ENCODE results near the gene OR8B2. TPM values are rescaled to one million over a fixed set of nuclear protein-coding genes. Genes with fewer than 3 reads are reported as not detected.

Gene OR8B2
- total RNA-seq, 1 experiment from 2014 or later: not detected

DNA sequence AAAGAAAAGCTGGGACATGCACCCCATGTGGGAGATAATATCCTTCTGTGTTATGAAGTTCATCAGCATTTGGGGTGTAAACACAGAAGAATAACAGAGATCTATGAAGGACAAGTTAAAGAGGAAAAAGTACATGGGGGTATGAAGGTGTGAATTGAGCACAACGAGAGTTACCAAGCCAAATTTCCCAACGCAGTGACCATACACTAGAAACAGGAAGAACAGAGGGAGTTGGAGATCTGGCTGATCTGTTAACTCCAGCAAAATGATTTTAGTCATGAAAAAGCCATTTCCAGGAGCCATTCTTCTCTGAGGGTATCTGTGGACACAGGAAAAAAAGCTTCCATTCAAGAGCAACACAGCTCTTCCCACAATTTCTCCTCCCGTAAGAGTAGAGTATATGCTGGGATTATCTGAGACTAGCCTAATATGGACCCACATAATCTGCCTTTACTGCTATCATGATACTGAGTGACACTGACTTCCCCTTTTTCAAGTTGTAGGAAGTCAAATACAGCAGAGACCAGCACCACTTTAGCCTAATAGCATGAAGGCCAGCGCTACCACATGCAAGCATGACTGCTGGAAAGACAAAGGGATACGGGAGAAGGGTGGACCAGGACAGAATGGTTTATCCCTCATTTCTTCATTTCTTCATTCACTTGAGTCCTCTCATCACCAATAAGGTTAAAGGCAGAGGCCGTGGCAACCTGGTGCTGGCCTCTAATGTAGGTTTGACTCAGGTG is 44.7 kb downstream of the OR8B2 start:
- ChIA-PET POLR2A (no interaction called here), CTCF (no interaction called here), RAD21 (ENCODE audit: low non-redundant PET in 1 of 2, low total read pairs in 2 of 2, uncharacterized antibody in 2 of 2, unreplicated experiment in 2 of 2) (no interaction called here)
- Histone ChIP-seq H3K4me1 (ENCODE audit: control insufficient read depth in 1 of 2, insufficient read depth in 2 of 2, low read length in 2 of 2) (no peaks in the 10 kb centered on the region), H3K4me2 (ENCODE audit: low read length) (no peak overlapping the region), H3K36me3 (ENCODE audit: control insufficient read depth in 1 of 2, insufficient read depth in 2 of 2, low read length in 2 of 2) (no peaks in the 10 kb centered on the region), H2AFZ (ENCODE audit: low read depth, low read length, poor library complexity, severe bottlenecking) (no peak overlapping the region), H3K4me3 (replicated peaks in 1 of 2; ENCODE audit: low read depth in 1 of 2, low read length in 2 of 2) (no peak overlapping the region), H4K20me1 (ENCODE audit: insufficient read depth) (no peaks in the 10 kb centered on the region), H3K9ac (ENCODE audit: low read length) (no peak overlapping the region), H3K79me2 (ENCODE audit: insufficient read depth, low read length) (no peaks in the 10 kb centered on the region), H3K27ac (ENCODE audit: low read depth, low read length) (no peak overlapping the region), H3K9me3 (ENCODE audit: control insufficient read depth in 1 of 2, insufficient read depth in 1 of 2, low read depth in 1 of 2, low read length in 2 of 2) (no peaks in the 10 kb centered on the region), H3K27me3 (ENCODE audit: insufficient read depth, low read length) (peaks cover 10% of the 10 kb centered on the region; the same call in 1 of the 2 replicates), H3K9me2 (ENCODE audit: insufficient read depth) (no peaks in the 10 kb centered on the region)
- intact Hi-C loops (cut with micrococcal nuclease): no loop called here
- ATAC-seq (no peak), DNase-seq (ENCODE audit: low read depth, low spot score) (no peak)
- TF ChIP-seq POLR2AphosphoS5 (IDR thresholded peaks at IDR 0.05; ENCODE audit: low read depth, low read length) (no peak), RAD21 (IDR thresholded peaks at IDR 0.05; ENCODE audit: low read depth) (no peak), SP1 (IDR thresholded peaks at IDR 0.05; ENCODE audit: low read depth) (no peak), SRF (IDR thresholded peaks at IDR 0.05; ENCODE audit: low read depth) (no peak), TCF7L2 (IDR thresholded peaks at IDR 0.05; ENCODE audit: borderline replicate concordance, extremely low read depth, insufficient read depth, insufficient read length) (no peak), POLR2A (IDR thresholded peaks at IDR 0.05; ENCODE audit: borderline replicate concordance, extremely low read depth, insufficient read depth, insufficient read length) (no peak), JUND (IDR thresholded peaks at IDR 0.05) (no peak), FOSL1 (IDR thresholded peaks at IDR 0.05; ENCODE audit: low read depth) (no peak), SIN3A (IDR thresholded peaks at IDR 0.05; ENCODE audit: low read depth) (no peak), CEBPB (IDR thresholded peaks at IDR 0.05; ENCODE audit: low read depth) (no peak), ZFX (IDR thresholded peaks at IDR 0.05) (no peak), ELF1 (IDR thresholded peaks at IDR 0.05; ENCODE audit: borderline replicate concordance, low read depth) (no peak), YY1 (IDR thresholded peaks at IDR 0.05; ENCODE audit: extremely low read depth, insufficient replicate concordance, low read depth, low read length) (no peak), ZNF274 (IDR thresholded peaks at IDR 0.05; ENCODE audit: low read depth, low read length) (no peak)
- TF ChIP-seq, protein P1, sequence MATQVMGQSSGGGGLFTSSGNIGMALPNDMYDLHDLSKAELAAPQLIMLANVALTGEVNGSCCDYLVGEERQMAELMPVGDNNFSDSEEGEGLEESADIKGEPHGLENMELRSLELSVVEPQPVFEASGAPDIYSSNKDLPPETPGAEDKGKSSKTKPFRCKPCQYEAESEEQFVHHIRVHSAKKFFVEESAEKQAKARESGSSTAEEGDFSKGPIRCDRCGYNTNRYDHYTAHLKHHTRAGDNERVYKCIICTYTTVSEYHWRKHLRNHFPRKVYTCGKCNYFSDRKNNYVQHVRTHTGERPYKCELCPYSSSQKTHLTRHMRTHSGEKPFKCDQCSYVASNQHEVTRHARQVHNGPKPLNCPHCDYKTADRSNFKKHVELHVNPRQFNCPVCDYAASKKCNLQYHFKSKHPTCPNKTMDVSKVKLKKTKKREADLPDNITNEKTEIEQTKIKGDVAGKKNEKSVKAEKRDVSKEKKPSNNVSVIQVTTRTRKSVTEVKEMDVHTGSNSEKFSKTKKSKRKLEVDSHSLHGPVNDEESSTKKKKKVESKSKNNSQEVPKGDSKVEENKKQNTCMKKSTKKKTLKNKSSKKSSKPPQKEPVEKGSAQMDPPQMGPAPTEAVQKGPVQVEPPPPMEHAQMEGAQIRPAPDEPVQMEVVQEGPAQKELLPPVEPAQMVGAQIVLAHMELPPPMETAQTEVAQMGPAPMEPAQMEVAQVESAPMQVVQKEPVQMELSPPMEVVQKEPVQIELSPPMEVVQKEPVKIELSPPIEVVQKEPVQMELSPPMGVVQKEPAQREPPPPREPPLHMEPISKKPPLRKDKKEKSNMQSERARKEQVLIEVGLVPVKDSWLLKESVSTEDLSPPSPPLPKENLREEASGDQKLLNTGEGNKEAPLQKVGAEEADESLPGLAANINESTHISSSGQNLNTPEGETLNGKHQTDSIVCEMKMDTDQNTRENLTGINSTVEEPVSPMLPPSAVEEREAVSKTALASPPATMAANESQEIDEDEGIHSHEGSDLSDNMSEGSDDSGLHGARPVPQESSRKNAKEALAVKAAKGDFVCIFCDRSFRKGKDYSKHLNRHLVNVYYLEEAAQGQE (IDR thresholded peaks at IDR 0.05; ENCODE audit: low read depth): no peak
- TF ChIP-seq, protein P2, sequence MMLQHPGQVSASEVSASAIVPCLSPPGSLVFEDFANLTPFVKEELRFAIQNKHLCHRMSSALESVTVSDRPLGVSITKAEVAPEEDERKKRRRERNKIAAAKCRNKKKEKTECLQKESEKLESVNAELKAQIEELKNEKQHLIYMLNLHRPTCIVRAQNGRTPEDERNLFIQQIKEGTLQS (IDR thresholded peaks at IDR 0.05): no peak
- no TSS peak for BruUV-seq (replicated peaks)

Other genes with a start within 250 kb of the OR8B2 start
- not detected for gene OR10D3, start 201.2 kb downstream of the OR8B2 start, total RNA-seq (2021; ENCODE audit: unreplicated experiment)
- not detected for gene OR8G1, start 143.4 kb downstream of the OR8B2 start, total RNA-seq (2021; ENCODE audit: unreplicated experiment)
- gene OR8G5, start 128.1 kb downstream of the OR8B2 start, total RNA-seq (2021; ENCODE audit: unreplicated experiment): not detected
- gene OR8D1, start 70.5 kb downstream of the OR8B2 start, total RNA-seq (2021; ENCODE audit: unreplicated experiment): not detected
- gene OR8D2, start 64.3 kb downstream of the OR8B2 start, total RNA-seq (2021; ENCODE audit: unreplicated experiment): not detected
- not detected for gene OR8B3, start 14.5 kb upstream of the OR8B2 start, total RNA-seq (2021; ENCODE audit: unreplicated experiment)
- gene OR8B4, start 40.4 kb upstream of the OR8B2 start, total RNA-seq (2021; ENCODE audit: unreplicated experiment): not detected
- not detected for gene OR8B8, start 61.2 kb upstream of the OR8B2 start, total RNA-seq (2021; ENCODE audit: unreplicated experiment)
- gene OR8B12, start 159.2 kb upstream of the OR8B2 start, total RNA-seq (2021; ENCODE audit: unreplicated experiment): not detected
- gene OR8A1, start 185.5 kb upstream of the OR8B2 start, total RNA-seq (2021; ENCODE audit: unreplicated experiment): not detected
- gene PANX3, start 226.9 kb upstream of the OR8B2 start, total RNA-seq (2021; ENCODE audit: unreplicated experiment): not detected
- 29.6 TPM for gene TBRG1, start 238.4 kb upstream of the OR8B2 start, total RNA-seq (2021; ENCODE audit: unreplicated experiment)

Measured in HCT116 (cell line).